H1 (cell line): ENCODE measurements around the gene ST3GAL3. TPM values are rescaled to one million over a fixed set of nuclear protein-coding genes. Genes with fewer than 3 reads are reported as not detected.

ENCODE experiments used
- CTCF ChIA-PET: fragments of 300-600 bp; sonication (Branson Sonifier 250); formaldehyde crosslinking; loops from one replicate; lab custom pipeline; 2021; ENCODE audit not compliant: partially characterized antibody; lab: Charles Lee
- POLR2A ChIA-PET: fragments of 300-600 bp; sonication (Branson Sonifier 250); formaldehyde crosslinking; loops from one replicate; lab custom pipeline; 2021; ENCODE audit warnings: inconsistent platforms; ENCODE audit not compliant: partially characterized antibody; lab: Charles Lee
- DNase-seq, 2 experiments: peaks; one replicate each; pipeline versions ENCODE4 v3.0.0 to v3.0.0-alpha.2; 2010 to 2022; ENCODE audit warnings: low spot score in 2 of 2, low read depth in 1 of 2, mixed read lengths in 1 of 2
- FAIRE-seq: peaks from 2 replicates; lab custom pipeline; 2011; peaks lifted over from hg19 to GRCh38; lab: Jason Lieb, UNC
- H2AFZ ChIP-seq: 2 replicates; pipeline ENCODE4 v1.8.1; 2012; ENCODE audit warnings: low read length, inconsistent platforms
- H2AK5ac ChIP-seq: 2 replicates; pipeline ENCODE4 v1.6.1; 2013; ENCODE audit warnings: low read depth, low read length
- H2BK120ac ChIP-seq: replicated peaks from 2 replicates; pipeline ENCODE3; 2013; ENCODE audit warnings: low read depth, low read length, inconsistent platforms
- H2BK12ac ChIP-seq: 2 replicates; pipeline ENCODE4 v1.6.1; 2013; ENCODE audit warnings: low read depth, low read length
- H2BK15ac ChIP-seq: 2 replicates; pipeline ENCODE4 v1.6.1; 2013; ENCODE audit warnings: low read length
- H2BK20ac ChIP-seq: 2 replicates; pipeline ENCODE4 v1.6.1; 2013; ENCODE audit warnings: low read length
- H2BK5ac ChIP-seq: 2 replicates; pipeline ENCODE4 v1.6.1; 2013; ENCODE audit warnings: low read depth, low read length
- H3K14ac ChIP-seq: 2 replicates; pipeline ENCODE4 v1.6.1; 2013; ENCODE audit warnings: inconsistent platforms; ENCODE audit not compliant: insufficient read length
- H3K18ac ChIP-seq: 2 replicates; pipeline ENCODE4 v1.6.1; 2013; ENCODE audit warnings: low read length; ENCODE audit errors: extremely low read depth
- H3K23ac ChIP-seq: 2 replicates; pipeline ENCODE4 v1.6.1; 2013; ENCODE audit warnings: inconsistent platforms; ENCODE audit not compliant: insufficient read length
- H3K23me2 ChIP-seq: 2 replicates; pipeline ENCODE4 v1.6.1; 2013; ENCODE audit warnings: low read depth, low read length
- H3K27ac ChIP-seq: 2 replicates; pipeline ENCODE4 v1.6.1; 2011; ENCODE audit warnings: low read depth, low read length, inconsistent platforms
- H3K27me3 ChIP-seq, 4 experiments: replicated peaks in 1 of 4; 1 replicate in 1 of 4; 2 replicates in 3 of 4; pipeline versions ENCODE4 v1.6.1 to v1.8.1; 2011 to 2013; ENCODE audit warnings: low read length in 3 of 4, mild to moderate bottlenecking in 3 of 4, inconsistent platforms in 2 of 4, mixed read lengths in 2 of 4, moderate library complexity in 1 of 4; ENCODE audit not compliant: control insufficient read depth in 3 of 4, insufficient read depth in 3 of 4; ENCODE audit errors: extremely low read depth in 1 of 4
- H3K36me3 ChIP-seq, 4 experiments: 2 replicates each; pipeline versions ENCODE4 v1.6.1 to v1.8.1; 2011 to 2013; ENCODE audit warnings: mild to moderate bottlenecking in 4 of 4, low read length in 3 of 4, moderate library complexity in 2 of 4, control low read depth in 1 of 4, inconsistent platforms in 1 of 4; ENCODE audit not compliant: insufficient read depth in 4 of 4, control insufficient read depth in 2 of 4
- H3K4ac ChIP-seq: replicated peaks from 2 replicates; pipeline ENCODE3; 2013; ENCODE audit warnings: low read length, low read depth, mixed read lengths, inconsistent platforms; ENCODE audit not compliant: insufficient read length
- H3K4me1 ChIP-seq, 4 experiments: replicated peaks in 1 of 4; 1 replicate in 1 of 4; 2 replicates in 3 of 4; pipeline versions ENCODE4 v1.6.1 to v1.8.1; 2011 to 2013; ENCODE audit warnings: low read length in 3 of 4, inconsistent platforms in 2 of 4, mixed read lengths in 1 of 4; ENCODE audit not compliant: insufficient read depth in 4 of 4, control insufficient read depth in 3 of 4
- H3K4me2 ChIP-seq, 2 experiments: 2 replicates each; pipeline versions ENCODE4 v1.6.1 to v1.8.1; 2011 to 2013; ENCODE audit warnings: low read depth in 2 of 2, low read length in 2 of 2, control low read depth in 1 of 2, inconsistent platforms in 1 of 2, mild to moderate bottlenecking in 1 of 2; ENCODE audit not compliant: insufficient read depth in 1 of 2
- H3K4me3 ChIP-seq, 4 experiments: fragments of 200-600, 300-600 bp in 1 of 4; sonication (generic), shearing (Covaris generic), sonication (Bioruptor Twin) in 1 of 4; 2 replicates each; pipeline versions ENCODE4 v1.5.1 to v1.8.1; 2011 to 2016; ENCODE audit warnings: low read length in 4 of 4, low read depth in 3 of 4, control low read depth in 2 of 4, inconsistent platforms in 2 of 4, mild to moderate bottlenecking in 2 of 4, mixed read lengths in 1 of 4, moderate library complexity in 1 of 4; ENCODE audit not compliant: insufficient read depth in 2 of 4; ENCODE audit errors: extremely low read depth in 1 of 4
- H3K56ac ChIP-seq: replicated peaks from 2 replicates; pipeline ENCODE3; 2013; ENCODE audit warnings: low read depth, mild to moderate bottlenecking, mixed read lengths, low read length, inconsistent platforms; ENCODE audit not compliant: insufficient read length
- H3K79me1 ChIP-seq: 2 replicates; pipeline ENCODE4 v1.6.1; 2013; ENCODE audit warnings: low read depth, low read length, control low read depth
- H3K79me2 ChIP-seq, 2 experiments: 2 replicates each; pipeline versions ENCODE4 v1.6.1 to v1.8.1; 2012 to 2013; ENCODE audit warnings: low read length in 2 of 2, mild to moderate bottlenecking in 2 of 2, inconsistent platforms in 1 of 2; ENCODE audit not compliant: insufficient read depth in 2 of 2, control insufficient read depth in 1 of 2
- H3K9ac ChIP-seq, 4 experiments: replicated peaks in 1 of 4; 1 replicate in 1 of 4; 2 replicates in 3 of 4; pipeline versions ENCODE4 v1.6.1 to v1.8.1; 2011 to 2013; ENCODE audit warnings: low read depth in 3 of 4, low read length in 3 of 4, control low read depth in 2 of 4, mild to moderate bottlenecking in 2 of 4, moderate library complexity in 2 of 4, inconsistent platforms in 1 of 4; ENCODE audit errors: extremely low read depth in 1 of 4
- H3K9me3 ChIP-seq, 2 experiments: 2 replicates each; pipeline versions ENCODE4 v1.6.1 to v1.8.1; 2012 to 2013; ENCODE audit warnings: mild to moderate bottlenecking in 2 of 2, moderate library complexity in 2 of 2, control low read depth in 1 of 2, inconsistent platforms in 1 of 2, low read depth in 1 of 2, low read length in 1 of 2, mixed read lengths in 1 of 2; ENCODE audit not compliant: insufficient read depth in 2 of 2
- H4K20me1 ChIP-seq, 2 experiments: replicated peaks in 1 of 2; 2 replicates each; pipeline versions ENCODE3 to v1.8.1; 2011 to 2013; ENCODE audit warnings: inconsistent platforms in 2 of 2, low read length in 2 of 2, mild to moderate bottlenecking in 1 of 2; ENCODE audit not compliant: insufficient read depth in 2 of 2, control insufficient read depth in 1 of 2
- H4K5ac ChIP-seq: 2 replicates; pipeline ENCODE4 v1.6.1; 2013; ENCODE audit warnings: low read length, low read depth, mixed read lengths, inconsistent platforms; ENCODE audit not compliant: insufficient read length
- H4K8ac ChIP-seq: 2 replicates; pipeline ENCODE4 v1.8.0; 2013; ENCODE audit warnings: mild to moderate bottlenecking, moderate library complexity, low read length, inconsistent platforms; ENCODE audit not compliant: insufficient read depth; ENCODE audit errors: extremely low read depth
- H4K91ac ChIP-seq: replicated peaks from 2 replicates; pipeline ENCODE3; 2013; ENCODE audit warnings: low read length, mixed read lengths, inconsistent platforms; ENCODE audit not compliant: insufficient read length
- ASH2L ChIP-seq: fragments of 200-600, 300-600 bp; sonication (generic); IDR thresholded peaks from one replicate; pipeline ENCODE4 v1.7.1; 2017; ENCODE audit warnings: low read length
- ATF3 ChIP-seq: IDR thresholded peaks from 2 replicates; pipeline ENCODE4 v1.6.1; 2011; ENCODE audit warnings: low read depth, mild to moderate bottlenecking, low read length; ENCODE audit not compliant: insufficient read depth
- BRCA1 ChIP-seq: IDR thresholded peaks from 2 replicates; pipeline ENCODE4 v1.6.1; 2012; ENCODE audit warnings: low read depth, low read length, improper control_type of control experiment
- CHD2 ChIP-seq: IDR thresholded peaks from 2 replicates; pipeline ENCODE4 v1.6.1; 2012; ENCODE audit warnings: low read length, improper control_type of control experiment
- CREB1 ChIP-seq: IDR thresholded peaks from 2 replicates; pipeline ENCODE4 v1.6.1; 2012; ENCODE audit warnings: inconsistent platforms
- E2F6 ChIP-seq: IDR thresholded peaks from 2 replicates; pipeline ENCODE4 v1.6.1; 2012; ENCODE audit warnings: inconsistent platforms
- FOSL1 ChIP-seq: IDR thresholded peaks from 2 replicates; pipeline ENCODE4 v1.6.1; 2011; ENCODE audit warnings: mild to moderate bottlenecking, low read depth, low read length, moderate library complexity; ENCODE audit not compliant: insufficient read depth
- MAFK ChIP-seq: IDR thresholded peaks from 2 replicates; pipeline ENCODE4 v1.6.1; 2012; ENCODE audit warnings: low read depth, mild to moderate bottlenecking, improper control_type of control experiment, low read length
- NRF1 ChIP-seq: IDR thresholded peaks from 2 replicates; pipeline ENCODE4 v1.6.1; 2011; ENCODE audit warnings: mild to moderate bottlenecking, low read depth, low read length, improper control_type of control experiment
- PHF8 ChIP-seq: fragments of 200-600 bp; sonication (generic); conservative IDR thresholded peaks from 2 replicates; pipeline ENCODE4 v1.7.1; 2012; ENCODE audit warnings: low read depth, mild to moderate bottlenecking, inconsistent platforms, low read length, moderate library complexity
- POU5F1 ChIP-seq: IDR thresholded peaks from 2 replicates; pipeline ENCODE4 v1.6.1; 2011; ENCODE audit warnings: low read depth, mild to moderate bottlenecking, low read length, moderate library complexity
- TEAD4 ChIP-seq: IDR thresholded peaks from 2 replicates; pipeline ENCODE4 v1.6.1; 2012; ENCODE audit warnings: low read depth, low read length, inconsistent platforms, mixed read lengths
- USF2 ChIP-seq: IDR thresholded peaks from 2 replicates; pipeline ENCODE4 v1.6.1; 2011; ENCODE audit warnings: low read length, improper control_type of control experiment
- WGBS, 2 experiments: shearing (Covaris generic) in 1 of 2; methylation state at CpG; one replicate each; pipeline versions ENCODE4 v1.1.6 to v1.1.7; 2013 to 2015; ENCODE audit warnings: low lambda C conversion rate in 2 of 2, mixed read lengths in 2 of 2, inconsistent platforms in 1 of 2, low coverage in 1 of 2, missing lambda C conversion rate in 1 of 2; ENCODE audit not compliant: insufficient replicate concordance in 2 of 2, insufficient coverage in 1 of 2, insufficient read length in 1 of 2; ENCODE audit errors: extremely low coverage in 1 of 2, missing lambda C conversion rate in 1 of 2; 5-methylcytosine and 5-hydroxymethylcytosine counted together
- polyA plus RNA-seq, 7 experiments: library from polyadenylated mRNA; depleted of rRNA in 3 of 7; stranded (reverse) in 5 of 7; unstranded in 2 of 7; fragments of >200 nt in 5 of 7; fragments of 200-250 nt in 2 of 7; gene quantifications; 1 replicate in 5 of 7; 2 replicates in 1 of 7; 4 replicates in 1 of 7; pipeline versions ENCODE4 v1.2.1 to v1.2.3, GENCODE V29; 2011 to 2013; ENCODE audit warnings: missing spikeins in 2 of 7, mixed read lengths in 2 of 7
- total RNA-seq: library from RNA; stranded (reverse); fragmentation: NEBNext Ultra II Directional; extraction: Animal tissue kit (Norgen Biotek cat#: 25700); gene quantifications from 2 replicates; pipeline ENCODE4 v1.2.1, GENCODE V29; 2021

The ST3GAL3 gene
- total and polyA plus RNA-seq, 2 of the 8 experiments (the other 6 are each of a cell fraction or from before 2014, with no cell fraction given): 6.8 to 7.0 TPM

- CTCF ChIA-PET: interaction anchor here (0.7 kb wide), 1 partner anchor 129 kb away, joined by 3 read pairs; no protein-coding TSS in a partner anchor
- no peak overlapping the region for H4K5ac ChIP-seq
- TF ChIP-seq BRCA1 (no peak), PHF8 (no peak), NRF1 (no peak), MAFK (no peak), E2F6 (no peak), USF2 (no peak), CREB1 (no peak), TEAD4 (no peak), CHD2 (no peak), ATF3 (no peak), FOSL1 (no peak), ASH2L (no peak), POU5F1 (no peak)
Measured at GRCh38 chr1:43805340-43805739, 98.0 kb downstream of the ST3GAL3 start.

More at GRCh38 chr1:43805340-43805739, 98.0 kb downstream of the ST3GAL3 start:
- Histone ChIP-seq H3K27me3 (no peaks in the 10 kb centered on the region), H3K9me3 (peaks cover 0 to 6% of the 10 kb centered on the region in 2 experiments; a peak in 1 of 4 replicates), H2AFZ (no peak overlapping the region), H2BK12ac (no peak overlapping the region), H2BK15ac (no peak overlapping the region), H3K4me2 (no peak overlapping the region), H2BK120ac (no peak overlapping the region), H3K4me1 (peaks cover 0 to 4% (median 0%) of the 10 kb centered on the region in 4 experiments; a peak in 2 of 7 replicates), H3K9ac (no peak overlapping the region), H4K91ac (no peak overlapping the region), H3K18ac (no peak overlapping the region), H3K4ac (no peak overlapping the region), H3K79me1 (no peaks in the 10 kb centered on the region), H2BK20ac (no peak overlapping the region), H3K14ac (no peak overlapping the region), H3K27ac (no peak overlapping the region), H4K8ac (no peak overlapping the region), H3K23me2 (no peaks in the 10 kb centered on the region), H3K79me2 (no peaks in the 10 kb centered on the region), H4K20me1 (no peaks in the 10 kb centered on the region), H3K4me3 (no peak overlapping the region), H3K23ac (no peak overlapping the region), H2AK5ac (no peak overlapping the region), H3K36me3 (no peaks in the 10 kb centered on the region), H3K56ac (no peak overlapping the region), H2BK5ac (no peak overlapping the region)
- DNase-seq (no peak), FAIRE-seq (no peak)
- POLR2A ChIA-PET: no interaction called here
- 94% methylated on average over 5 of the region's 5 CpGs; no CpG with 5 or more reads in 1 of the 2 experiments for WGBS, 2 experiments
